Left kidney (tissue), 2 donors: ENCODE results near the gene ACOXL. TPM values are rescaled to one million over a fixed set of nuclear protein-coding genes. Genes with fewer than 3 reads are reported as not detected.

ENCODE experiments used
- DNase-seq: peaks from one replicate; pipeline ENCODE4 v3.0.0-alpha.2; 2013
- polyA plus RNA-seq: library from polyadenylated mRNA; unstranded; fragments of 120-200 nt; gene quantifications from one replicate; pipeline ENCODE4 v1.2.1, GENCODE V29; 2013; ENCODE audit not compliant: insufficient read length

Gene ACOXL
- polyA plus RNA-seq, 1 donor = 1.1 TPM

- no peak for DNase-seq
Measured at GRCh38 chr2:110858135-110858725, 125.9 kb downstream of the ACOXL start.

GRCh38 chr2:110858993-110859701 is 126.8 kb downstream of the ACOXL start:
- DNase-seq = no peak

GRCh38 chr2:110860630-110861029 is 128.3 kb downstream of the ACOXL start:
- no peak for DNase-seq

GRCh38 chr2:110861616-110862260 is 129.4 kb downstream of the ACOXL start:
- DNase-seq = no peak

GRCh38 chr2:110863726-110864125 is 131.4 kb downstream of the ACOXL start:
- DNase-seq = no peak

- DNase-seq = no peak
Measured at GRCh38 chr2:110864176-110864575, 131.8 kb downstream of the ACOXL start.

- no peak for DNase-seq
Measured at GRCh38 chr2:110864731-110865130, 132.4 kb downstream of the ACOXL start.

GRCh38 chr2:110865188-110865587 is 132.8 kb downstream of the ACOXL start:
- DNase-seq = no peak

- DNase-seq = no peak
Measured at GRCh38 chr2:110866045-110866444, 133.7 kb downstream of the ACOXL start.

GRCh38 chr2:110866466-110866865 is 134.1 kb downstream of the ACOXL start:
- no peak for DNase-seq

GRCh38 chr2:110867078-110867477 is 134.7 kb downstream of the ACOXL start:
- DNase-seq = no peak

GRCh38 chr2:110868971-110869370 is 136.6 kb downstream of the ACOXL start:
- DNase-seq = no peak

GRCh38 chr2:110869472-110870446 is 137.4 kb downstream of the ACOXL start:
- no peak for DNase-seq

- DNase-seq = no peak
Measured at GRCh38 chr2:110870545-110870944, 138.2 kb downstream of the ACOXL start.

GRCh38 chr2:110871637-110872036 is 139.3 kb downstream of the ACOXL start:
- DNase-seq = no peak

GRCh38 chr2:110872521-110872920 is 140.1 kb downstream of the ACOXL start:
- DNase-seq = no peak

GRCh38 chr2:110873056-110873502 is 140.7 kb downstream of the ACOXL start:
- DNase-seq = no peak

- no peak for DNase-seq
Measured at GRCh38 chr2:110873597-110874452, 141.5 kb downstream of the ACOXL start.

GRCh38 chr2:110874453-110875383 is 142.3 kb downstream of the ACOXL start:
- DNase-seq = no peak

- DNase-seq = no peak
Measured at GRCh38 chr2:110875384-110875725, 143.0 kb downstream of the ACOXL start.
